ENCODE results near the gene PSME3IP1.

- no peak for TF ChIP-seq CTCF (IDR thresholded peaks at IDR 0.05; ENCODE audit: poor library complexity)
- TF ChIP-seq EZH2 (IDR thresholded peaks at IDR 0.05; ENCODE audit: borderline replicate concordance) = no peak
- TF ChIP-seq EZH2phosphoT487 (IDR thresholded peaks at IDR 0.05; ENCODE audit: low read depth, severe bottlenecking, unreplicated experiment) = no peak
These were observed 41.8 kb downstream of the PSME3IP1 start for GRCh38 chr16:57144027-57144426.
